Stimulated activated CD8-positive, alpha-beta memory T cell treated with anti-CD3 and anti-CD28 coated beads, Interleukin-4, amount 100 ng/mL, for 1 hour (primary cell): ENCODE data around the gene RNF215.
"Not testable (repeated sequence)": the region's sequence is repeated elsewhere in the genome, so short reads cannot be mapped to it uniquely, and the experiment has no call there.

ENCODE experiments used
- DNase-seq, 2 donors: peaks; one replicate each; pipeline ENCODE4 v3.0.0-alpha.2; 2020; ENCODE audit warnings: low read depth in 2 of 2, low spot score in 1 of 2

The RNF215 gene

DNA sequence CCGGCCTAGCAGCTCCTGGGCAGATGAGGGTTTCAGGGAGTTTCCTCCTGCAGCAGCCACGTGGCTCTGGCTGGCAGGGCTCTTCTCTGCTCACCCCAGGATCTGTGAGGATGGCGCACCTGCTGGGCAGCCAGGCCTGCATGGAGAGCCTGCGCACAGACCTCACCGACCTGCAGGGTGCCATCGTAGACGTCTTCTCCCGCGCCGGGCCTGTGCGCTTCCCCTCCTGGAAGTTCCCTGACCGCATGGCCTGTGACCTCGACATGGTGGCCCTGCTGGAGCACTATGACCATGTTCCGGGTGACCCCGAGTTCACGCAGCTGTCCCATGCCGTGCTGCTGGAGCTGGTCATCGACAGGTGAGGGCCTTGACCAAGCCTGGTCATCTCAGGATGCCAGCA, 21.3 kb downstream of the RNF215 start:
- no peak for DNase-seq

DNA sequence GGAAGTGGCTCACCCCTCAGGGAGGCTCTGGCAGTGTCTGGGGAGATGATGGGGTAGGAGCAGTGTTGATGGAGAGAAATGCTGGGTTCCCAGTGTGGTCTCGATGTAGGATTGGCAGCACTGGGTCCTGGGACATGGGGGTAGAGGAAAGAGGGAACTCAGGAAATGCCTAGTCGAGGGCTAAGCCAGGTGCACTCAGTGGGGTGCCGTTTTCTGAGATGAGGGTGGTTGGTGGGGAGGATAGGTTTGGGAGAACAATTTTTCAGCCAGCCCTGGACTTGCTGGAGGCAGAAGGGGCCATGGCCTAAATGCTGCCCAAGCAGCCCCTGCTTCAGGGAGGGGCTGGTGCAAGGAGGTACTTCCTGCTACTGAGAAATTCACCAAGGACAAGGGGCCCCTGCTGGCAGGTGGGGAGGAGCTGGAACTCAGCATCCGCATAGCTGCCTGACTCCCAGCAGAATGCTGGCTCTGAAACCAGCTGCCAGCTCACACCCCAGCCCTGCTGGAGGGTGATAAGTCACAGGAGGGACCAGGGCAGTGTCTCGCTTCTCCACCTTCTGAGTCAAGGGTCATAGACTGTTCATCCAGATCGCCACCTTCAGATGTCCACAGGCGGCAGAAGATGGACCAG, 24.4 kb downstream of the RNF215 start:
- DNase-seq: no peak

DNA sequence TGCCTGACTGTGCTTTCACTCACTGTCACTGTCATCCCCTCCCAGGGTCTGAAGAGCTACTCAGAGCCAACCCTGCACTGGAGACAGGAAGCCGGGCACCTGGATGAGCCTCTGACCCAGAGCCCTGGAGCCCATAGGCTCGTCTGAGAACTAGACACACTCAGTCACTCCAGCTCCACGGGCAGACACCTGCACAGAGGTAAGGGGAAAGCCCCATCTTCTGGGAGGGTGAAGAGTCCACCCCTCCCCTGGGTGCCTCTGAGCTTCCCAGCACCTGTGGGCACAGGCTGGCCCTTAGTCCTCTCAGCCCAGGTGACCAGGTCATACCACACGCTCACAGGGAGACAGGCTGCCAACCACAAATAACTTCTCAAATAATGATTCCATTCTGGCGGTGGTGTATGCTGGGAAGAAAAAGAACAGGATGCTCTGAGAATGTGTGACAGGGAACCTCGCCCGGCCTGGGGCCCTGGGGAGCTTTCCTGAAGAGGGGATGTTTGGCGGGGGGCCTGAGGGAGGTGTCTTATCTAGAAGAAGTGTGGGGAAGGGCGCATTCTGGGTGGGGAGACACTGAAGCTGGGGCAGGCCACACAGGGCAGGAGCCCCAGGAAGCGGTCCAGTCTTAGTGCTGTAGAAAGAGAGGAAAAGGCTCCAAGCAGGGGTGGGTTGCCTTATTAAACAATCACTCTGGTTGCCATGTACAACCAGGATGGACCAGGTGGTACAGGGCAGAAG, 25.1 kb downstream of the RNF215 start:
- no peak for DNase-seq

DNA sequence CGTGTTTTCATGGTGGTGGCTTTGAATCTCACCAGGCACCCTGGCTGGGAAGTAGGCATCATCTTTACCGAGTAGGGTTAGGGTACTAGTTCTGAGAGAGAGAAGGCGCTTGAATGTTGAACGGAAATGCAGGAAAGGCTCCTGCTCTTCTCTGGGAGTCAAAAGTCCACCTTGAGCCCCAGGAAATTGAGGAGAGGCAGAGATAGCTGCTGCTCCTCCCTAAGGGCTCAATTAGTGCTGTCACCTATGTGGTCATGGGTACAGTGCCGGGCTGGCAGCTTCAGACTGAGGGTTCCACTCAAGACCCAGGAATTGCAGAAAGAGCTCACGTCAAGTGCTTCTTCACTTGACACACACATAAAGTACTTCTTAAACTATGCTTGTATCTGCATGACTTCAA, 28.7 kb downstream of the RNF215 start:
- no peak for DNase-seq

DNA sequence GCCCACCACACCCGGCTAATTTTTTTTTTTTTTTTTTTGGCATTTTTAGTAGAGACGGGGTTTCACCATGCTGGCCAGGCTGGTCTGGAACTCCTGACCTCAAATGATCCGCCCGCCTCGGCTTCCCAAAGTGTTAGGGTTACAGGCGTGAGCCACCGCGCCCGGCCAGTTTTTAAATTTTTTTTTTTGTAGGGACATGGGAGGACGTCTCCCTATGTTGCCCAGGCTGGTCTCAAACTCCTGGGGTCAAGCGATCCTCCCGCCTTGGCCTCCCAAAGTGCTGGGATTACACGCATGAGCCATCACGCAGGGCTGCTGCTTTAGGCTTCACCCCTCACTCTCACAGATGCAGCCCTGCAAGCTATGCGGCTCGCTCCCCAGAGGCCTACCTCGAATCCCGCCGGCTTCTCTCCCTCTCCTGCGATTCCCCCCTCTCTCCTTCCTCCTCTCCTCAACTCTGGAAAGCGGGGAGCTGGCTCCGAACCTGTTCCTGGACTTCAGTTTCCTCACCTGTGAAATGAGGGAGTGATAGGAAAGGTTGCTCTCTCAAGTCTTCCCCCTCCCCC, 29.5 kb downstream of the RNF215 start:
- no peak for DNase-seq

DNA sequence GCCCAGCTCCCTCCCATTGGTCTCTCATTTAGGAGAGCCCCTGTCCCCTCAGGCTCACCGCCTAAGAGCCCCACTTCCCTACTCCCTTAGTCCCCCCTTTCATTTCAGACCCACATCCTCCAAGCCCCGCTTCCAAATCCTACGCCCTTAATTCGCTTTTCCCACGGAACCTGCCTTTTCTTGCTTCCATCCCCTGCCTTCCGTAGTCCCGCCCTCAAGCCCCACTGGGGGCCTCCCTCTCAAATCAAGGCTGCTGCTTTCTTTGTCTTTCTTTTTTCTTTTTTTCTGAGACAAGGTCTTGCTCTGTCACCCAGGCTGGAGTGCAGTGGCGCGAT, 30.0 kb downstream of the RNF215 start:
- no peak for DNase-seq

DNA sequence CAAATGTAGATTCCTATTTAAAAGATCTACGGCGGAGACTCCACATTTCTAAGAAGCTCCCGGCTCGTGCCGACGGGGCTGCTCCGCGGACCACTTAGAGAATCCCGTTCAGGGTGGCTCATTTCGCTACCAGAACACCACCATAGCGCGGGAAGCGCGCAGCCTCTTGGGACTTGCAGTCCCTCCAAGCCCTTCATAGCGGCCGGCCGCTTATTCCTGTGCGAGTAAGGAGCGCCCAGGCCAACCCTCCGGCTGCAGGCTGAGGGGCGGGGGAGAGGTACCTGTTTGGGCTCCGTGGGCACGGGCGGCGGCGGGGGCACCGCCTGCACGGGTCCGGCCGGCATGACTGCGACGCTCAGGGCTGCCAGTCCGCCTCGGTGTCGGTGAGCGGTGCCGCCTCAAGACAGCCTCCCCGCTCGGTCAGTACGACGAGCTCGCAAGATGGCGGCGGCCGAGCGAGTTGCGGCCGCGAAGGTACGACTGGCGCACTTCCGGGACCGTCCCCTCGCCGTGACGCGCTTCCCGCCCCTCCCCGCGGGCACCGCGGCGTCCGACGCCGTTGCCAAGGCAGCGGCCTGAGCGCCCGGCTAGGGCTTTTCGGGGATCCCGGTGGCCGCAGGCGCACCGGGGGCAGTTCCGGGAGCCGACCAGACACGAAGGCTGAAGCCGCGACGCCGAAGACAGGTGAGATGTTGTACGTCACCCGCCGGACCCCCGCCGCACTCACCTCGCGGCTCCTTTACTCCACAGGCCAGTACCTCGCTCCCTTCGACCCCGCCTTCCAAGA, 30.6 kb downstream of the RNF215 start, which contains the start of the genes CCDC157 and SF3A1:
CCDC157 (plus strand) TSS at position 559 of the 787 bp plus-strand sequence. CDS start 8,994 bp downstream, outside the sequence.
SF3A1 (minus strand) TSS at position 446 of the 787 bp plus-strand sequence; CDS start at position 344, 102 bp downstream.
- peak; percentile 72 to 76 for DNase-seq

DNA sequence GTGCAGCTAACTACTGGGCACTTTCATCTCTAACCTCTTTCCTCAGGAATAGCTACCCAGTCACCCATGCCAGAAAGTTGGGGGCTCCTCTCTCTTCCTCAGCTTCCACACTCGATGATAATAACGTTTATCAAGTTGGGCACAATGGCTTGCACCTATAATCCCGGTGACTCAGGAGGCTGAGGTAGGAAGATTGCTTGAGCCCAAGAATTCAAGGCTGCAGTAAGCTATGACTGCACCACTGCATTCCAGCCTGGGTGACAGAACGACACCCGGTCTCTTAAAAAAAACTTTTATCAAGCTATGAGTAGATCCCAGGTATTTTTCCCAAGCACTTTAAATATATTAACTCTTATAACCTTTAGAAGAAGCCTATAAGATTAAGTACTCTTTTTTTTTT, 32.6 kb downstream of the RNF215 start:
- no peak for DNase-seq

DNA sequence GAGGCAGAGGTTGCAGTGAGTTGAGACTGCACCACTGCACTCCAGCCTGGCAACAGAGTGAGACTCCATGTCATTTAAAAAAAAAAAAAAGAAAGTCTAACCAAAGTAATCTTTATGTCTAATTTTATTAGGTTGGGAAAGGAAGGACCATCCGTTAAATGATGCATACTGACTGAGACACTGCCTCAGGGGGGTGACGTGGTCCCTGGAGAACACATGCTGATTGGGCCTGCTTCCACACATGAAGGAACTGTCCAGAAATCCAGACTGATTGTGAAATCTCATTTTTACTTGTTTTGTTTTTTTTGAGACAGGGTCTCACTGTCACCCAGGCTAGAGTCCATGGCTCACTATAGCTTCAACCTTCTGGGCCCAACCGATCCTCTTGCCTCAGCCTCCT, 36.0 kb downstream of the RNF215 start:
- no peak for DNase-seq

DNA sequence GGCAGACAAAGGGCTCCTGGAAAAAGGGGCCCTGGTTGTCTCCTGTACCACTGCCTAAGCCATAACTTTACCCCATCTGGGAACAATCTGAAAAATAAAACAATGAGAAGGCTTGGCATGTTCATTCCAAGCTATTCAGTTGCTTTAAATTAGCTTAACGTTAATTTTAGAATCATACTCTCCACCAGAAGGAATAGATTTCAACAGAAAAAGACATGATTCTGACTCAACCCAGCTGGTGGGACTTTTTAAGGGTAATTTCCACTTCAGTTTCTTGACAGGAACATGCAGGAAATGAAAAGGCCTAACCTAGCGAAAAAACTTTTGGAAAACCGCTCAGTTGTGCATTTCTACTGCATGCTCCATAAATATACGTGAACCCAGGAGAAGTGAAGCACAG, 38.4 kb downstream of the RNF215 start:
- no peak for DNase-seq

DNA sequence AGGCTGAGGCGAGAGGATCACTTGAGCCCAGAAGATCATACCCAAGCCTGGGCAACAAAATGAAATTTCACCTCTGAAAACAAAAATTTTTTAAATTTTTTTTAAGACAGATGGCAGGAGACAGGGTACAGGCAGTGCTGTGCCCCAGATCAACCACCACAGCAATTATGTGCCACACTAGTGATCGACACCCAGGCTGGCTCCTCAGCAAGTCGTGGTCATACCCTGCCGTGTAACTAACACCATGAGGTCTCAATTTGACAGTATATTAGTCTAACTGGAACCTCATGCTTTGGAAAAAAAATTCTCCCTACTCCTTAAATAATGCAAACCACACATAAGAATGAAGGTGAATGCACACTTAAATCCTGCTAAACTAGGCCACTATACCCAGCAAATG, 38.8 kb downstream of the RNF215 start:
- DNase-seq: no peak

DNA sequence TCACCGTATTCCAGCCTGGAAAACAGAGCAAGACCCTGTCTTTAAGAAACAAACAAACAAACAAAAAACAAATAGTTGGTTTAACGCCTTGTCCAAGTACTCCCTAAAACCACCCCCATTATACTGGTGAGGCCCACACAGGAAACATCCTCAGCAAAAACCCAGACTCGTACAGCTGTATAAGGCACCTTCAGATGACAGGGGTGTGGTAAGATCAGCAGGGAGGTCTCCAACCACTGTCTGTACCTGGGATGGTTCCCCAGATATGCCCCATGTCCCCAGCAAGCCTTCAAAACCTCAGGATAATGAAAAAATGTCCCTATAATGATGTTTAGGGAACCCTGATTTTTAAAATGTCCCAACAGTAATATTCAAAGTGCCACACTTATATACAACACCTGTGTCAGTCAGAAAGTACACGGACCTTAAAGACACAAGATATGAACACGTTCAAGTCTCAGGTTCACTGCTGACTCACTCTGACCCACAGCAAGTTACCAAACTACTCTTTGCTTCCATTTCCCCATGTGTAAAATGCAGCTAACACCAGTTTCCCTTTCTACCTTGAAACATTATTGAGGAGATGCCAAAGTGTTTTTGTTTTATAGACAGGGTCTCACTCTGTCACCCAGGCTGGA, 39.8 kb downstream of the RNF215 start:
- no peak for DNase-seq

DNA sequence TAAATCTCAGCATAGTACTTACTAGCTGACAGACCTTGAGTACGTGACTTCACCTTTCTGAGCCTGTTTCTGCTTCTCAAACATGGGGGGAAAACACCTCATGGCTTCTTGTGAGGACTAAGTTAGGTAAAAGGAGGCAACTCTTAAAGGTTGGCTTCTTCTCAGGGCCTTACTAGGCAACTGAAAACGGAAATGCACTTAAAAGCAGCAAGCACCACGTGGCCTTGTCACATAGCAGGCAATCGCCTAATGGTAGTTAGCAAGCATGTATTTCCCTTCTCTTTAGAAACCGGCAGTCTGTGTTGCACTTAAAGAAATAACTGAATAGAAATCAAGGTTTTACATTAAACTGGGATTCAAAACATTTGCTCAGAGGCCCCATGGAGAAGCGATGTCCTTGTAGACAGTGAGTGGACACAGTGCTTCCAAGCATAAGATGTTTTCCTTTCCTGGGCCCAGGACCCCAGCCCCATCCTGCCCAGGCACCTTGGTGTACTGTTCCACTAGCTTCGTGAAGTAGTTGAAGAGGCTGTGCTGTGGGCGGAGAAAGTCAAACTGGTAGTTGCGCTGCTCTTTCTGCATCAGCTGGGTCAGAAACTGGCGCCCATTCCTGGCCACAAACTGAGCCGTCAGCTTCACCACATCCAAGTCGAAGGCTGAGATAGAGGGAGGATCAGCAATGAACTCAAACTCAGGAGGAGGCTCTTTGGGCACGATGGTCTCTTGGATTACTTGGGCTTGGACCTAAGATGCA, 42.6 kb downstream of the RNF215 start:
- DNase-seq: no peak

DNA sequence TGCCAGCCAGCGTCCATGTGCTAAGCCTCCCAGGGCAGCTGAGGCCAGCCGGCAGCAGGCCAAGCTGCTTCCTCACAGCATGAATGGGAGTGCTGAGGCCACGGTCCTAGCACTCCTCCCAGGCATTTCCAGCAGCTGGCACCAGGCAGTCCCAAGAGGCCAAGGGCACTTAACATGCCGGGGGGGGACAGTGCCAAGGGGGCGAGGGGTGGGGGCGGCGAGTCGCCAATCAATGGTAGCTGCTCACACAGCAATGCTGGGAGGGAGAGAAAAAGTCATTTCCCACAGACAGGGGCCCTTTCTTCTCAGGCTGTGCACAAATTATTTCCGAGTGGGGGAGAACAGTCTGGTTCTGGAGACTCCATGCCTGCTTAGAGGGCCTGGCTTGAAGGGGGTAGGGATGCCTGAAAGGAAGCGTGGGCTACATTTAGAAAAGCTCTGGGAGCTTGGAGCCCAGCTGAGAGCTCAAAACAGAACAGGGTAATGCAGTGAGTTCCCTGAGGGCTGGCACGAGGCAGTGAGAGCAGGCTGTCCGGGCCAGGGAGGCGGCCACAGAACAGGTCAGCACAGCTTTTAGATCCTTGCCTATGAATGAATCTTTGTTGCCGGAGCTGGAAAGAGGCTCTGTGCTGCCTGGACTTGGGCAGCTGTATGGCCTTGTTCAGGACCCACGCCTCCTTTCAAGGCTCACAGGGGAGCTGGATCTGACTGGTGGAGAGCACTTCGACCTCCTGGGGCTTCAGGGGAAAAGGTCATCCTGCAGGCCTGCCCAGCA, 46.1 kb downstream of the RNF215 start:
- DNase-seq: no peak

DNA sequence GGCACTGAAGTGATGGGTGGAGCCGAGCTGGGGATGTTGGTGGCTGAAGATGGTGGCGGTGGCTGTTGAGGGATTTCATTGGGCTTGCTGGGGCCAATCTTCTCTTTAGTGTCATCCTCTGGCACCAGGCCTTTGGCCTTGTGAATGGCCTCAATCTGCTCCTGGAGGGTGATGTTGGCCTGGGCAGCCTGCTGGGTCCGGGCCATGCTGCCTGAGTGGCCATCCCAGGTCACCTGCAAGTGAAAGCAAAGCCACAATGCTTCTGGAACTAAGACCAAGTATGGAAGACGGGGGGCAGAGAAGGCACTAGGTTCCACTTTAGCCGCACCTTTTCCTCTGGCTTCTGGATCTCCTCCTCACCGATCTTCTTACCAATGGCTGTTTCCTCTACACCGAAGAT, 48.4 kb downstream of the RNF215 start:
- DNase-seq: no peak

DNA sequence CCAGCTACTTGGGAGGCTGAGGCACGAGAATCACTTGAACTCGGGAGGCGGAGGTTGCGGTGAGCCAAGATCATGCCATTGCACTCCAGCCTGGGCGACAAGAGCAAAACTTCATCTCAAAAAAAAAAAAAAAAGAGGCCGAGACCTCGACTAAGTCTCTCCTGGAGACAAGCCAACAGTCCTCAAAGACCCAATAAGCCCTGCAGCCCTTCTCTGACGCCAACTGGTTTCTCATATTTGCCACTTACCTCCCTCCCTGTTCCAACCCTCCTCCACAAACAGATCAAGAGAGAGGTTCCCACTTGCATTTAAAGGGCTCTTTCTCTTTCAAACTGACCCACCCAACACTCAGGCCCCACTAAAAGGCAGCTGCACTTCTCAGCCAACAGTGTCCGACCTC, 48.9 kb downstream of the RNF215 start:
- not testable (repeated sequence) for DNase-seq

DNA sequence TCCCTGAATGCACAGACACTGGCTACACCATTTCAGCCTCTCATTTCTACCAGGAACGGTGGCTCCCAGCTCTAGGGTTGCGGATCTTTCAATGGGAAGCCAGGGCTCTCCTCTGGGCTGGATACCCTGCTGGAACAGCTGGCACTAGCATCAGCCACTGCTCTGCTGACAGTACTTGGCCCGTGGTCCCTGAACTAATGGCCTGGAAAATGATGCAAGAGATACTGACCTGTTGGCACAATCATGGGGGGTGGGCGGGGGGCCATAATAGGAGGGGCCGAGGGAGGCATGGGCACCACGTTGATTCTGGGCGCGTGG, 49.8 kb downstream of the RNF215 start:
- DNase-seq: no peak

DNA sequence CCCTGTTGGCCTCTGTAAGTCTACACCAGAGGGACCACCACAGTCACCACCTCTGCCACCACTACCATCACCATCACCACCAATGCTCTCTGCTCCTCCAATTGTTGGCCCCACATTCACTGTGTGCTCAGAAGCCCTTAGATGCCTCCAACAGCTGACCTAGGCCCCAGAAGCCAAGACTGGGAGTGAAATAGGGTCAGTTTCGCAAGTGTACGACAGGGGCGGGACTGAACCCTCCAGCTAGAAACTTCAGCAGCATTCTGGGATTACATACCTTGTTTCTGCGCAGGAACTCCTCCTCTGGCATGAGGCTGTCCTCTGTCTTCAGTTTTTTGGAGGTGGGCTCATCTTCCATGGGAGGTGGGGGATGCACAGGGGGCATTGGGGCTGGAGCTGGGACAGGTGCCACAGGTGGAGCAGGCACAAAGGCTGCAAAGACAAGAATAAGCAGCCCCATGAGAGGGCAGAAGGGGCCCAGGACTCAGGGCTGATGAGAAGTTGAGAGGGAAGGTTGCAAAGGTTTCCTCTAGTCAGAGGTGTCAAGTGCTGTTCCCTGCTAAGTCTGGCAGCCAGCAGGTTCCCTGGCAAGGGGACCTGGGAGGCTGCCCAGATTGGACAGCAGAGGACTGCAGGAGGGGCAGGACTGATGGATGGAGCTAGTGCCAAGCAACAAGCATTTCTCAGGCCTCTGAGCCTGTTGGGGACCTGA, 50.3 kb downstream of the RNF215 start:
- DNase-seq: no peak

DNA sequence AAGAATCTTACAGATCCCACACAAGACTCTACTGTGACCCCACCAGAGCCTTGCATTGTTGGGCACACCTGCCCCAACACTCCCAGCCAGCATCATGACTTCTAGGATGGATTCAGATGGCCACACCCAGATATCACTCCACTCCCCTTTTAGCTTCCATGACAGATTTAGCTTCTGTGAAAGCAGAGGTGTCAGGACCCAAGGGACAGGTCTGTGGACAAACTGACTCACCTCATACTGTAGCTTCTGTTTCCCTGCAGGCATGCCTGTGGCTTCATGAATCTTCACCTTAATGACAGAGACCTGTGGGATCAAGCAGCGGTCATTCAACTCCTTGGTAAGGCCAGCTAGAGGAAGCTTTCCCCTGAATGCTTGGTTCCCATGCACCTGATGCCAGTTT, 52.0 kb downstream of the RNF215 start:
- DNase-seq: no peak
